PC-9 (cell line): ENCODE results near the gene HBG1. TPM values are rescaled to one million over a fixed set of nuclear protein-coding genes. Genes with fewer than 3 reads are reported as not detected.

Experiments
- BruUV-seq: library from RNA; stranded (reverse); fragments of 400-500 nt; replicated peaks from 2 replicates; lab custom pipeline; 2021; lab: Mats Ljungman, UMichigan
- CTCF ChIA-PET: fragments of 300-600 bp; sonication (Branson Sonifier 250); formaldehyde crosslinking; loops from one replicate; lab custom pipeline; 2022; ENCODE audit warnings: antibody characterized with exemption; lab: Charles Lee
- POLR2A ChIA-PET: fragments of 300-600 bp; sonication (Branson Sonifier 250); formaldehyde crosslinking; loops from one replicate; lab custom pipeline; 2022; ENCODE audit warnings: antibody characterized with exemption; ENCODE audit not compliant: unreplicated experiment; lab: Charles Lee
- DNase-seq, 2 experiments: peaks; one replicate each; pipeline versions ENCODE4 v3.0.0 to v3.0.0-alpha.2; 2015 to 2022; ENCODE audit warnings: mixed read lengths in 1 of 2
- H2AFZ ChIP-seq: fragments of 200-600 bp; sonication (generic); 2 replicates; pipeline ENCODE4 v1.8.1; 2017; ENCODE audit warnings: antibody characterized with exemption
- H3F3A ChIP-seq: fragments of 200-600 bp; sonication (generic); 2 replicates; pipeline ENCODE4 v1.8.1; 2017; ENCODE audit warnings: antibody characterized with exemption, mild to moderate bottlenecking, low read depth; ENCODE audit not compliant: insufficient read depth
- H3K27ac ChIP-seq: fragments of 200-600 bp; sonication (generic); 2 replicates; pipeline ENCODE4 v1.6.1; 2016; ENCODE audit warnings: mixed run types
- H3K27me3 ChIP-seq: fragments of 200-600 bp; sonication (generic); 2 replicates; pipeline ENCODE4 v1.6.1; 2016; ENCODE audit warnings: low read depth, mixed run types; ENCODE audit not compliant: insufficient read depth
- H3K36me3 ChIP-seq: fragments of 200-600 bp; sonication (generic); 2 replicates; pipeline ENCODE4 v1.6.1; 2016; ENCODE audit warnings: low read depth, mixed run types
- H3K4me1 ChIP-seq: fragments of 200-600 bp; sonication (generic); replicated peaks from 2 replicates; pipeline ENCODE4 v1.6.1; 2016; ENCODE audit warnings: mixed run types; ENCODE audit not compliant: insufficient read depth
- H3K4me2 ChIP-seq: fragments of 200-600 bp; sonication (generic); 2 replicates; pipeline ENCODE4 v1.6.1; 2017; ENCODE audit warnings: mixed run types
- H3K4me3 ChIP-seq: fragments of 200-600 bp; sonication (generic); 2 replicates; pipeline ENCODE4 v1.6.1; 2016; ENCODE audit warnings: mixed run types
- H3K79me2 ChIP-seq: fragments of 200-600 bp; sonication (generic); 2 replicates; pipeline ENCODE4 v1.6.1; 2017; ENCODE audit warnings: low read depth, mixed run types
- H3K9me2 ChIP-seq: fragments of 200-600 bp; sonication (generic); 2 replicates; pipeline ENCODE4 v1.8.1; 2017; ENCODE audit warnings: mild to moderate bottlenecking; ENCODE audit not compliant: insufficient read depth
- H3K9me3 ChIP-seq: fragments of 200-600 bp; sonication (generic); 2 replicates; pipeline ENCODE4 v1.8.1; 2016; ENCODE audit warnings: low read depth; ENCODE audit not compliant: insufficient read depth
- H4K20me1 ChIP-seq: fragments of 200-600 bp; sonication (generic); 2 replicates; pipeline ENCODE4 v1.8.1; 2017; ENCODE audit not compliant: insufficient read depth
- CTCF ChIP-seq: fragments of 200-600 bp; sonication (generic); conservative IDR thresholded peaks from 2 replicates; pipeline ENCODE4 v1.6.1; 2017; ENCODE audit warnings: mixed run types, antibody characterized with exemption, mild to moderate bottlenecking, moderate library complexity
- EZH2 ChIP-seq: fragments of 200-600 bp; sonication (generic); IDR thresholded peaks from 2 replicates; pipeline ENCODE4 v1.8.0; 2017; ENCODE audit warnings: antibody characterized with exemption, low read depth
- intact Hi-C: fragments of 100-400 bp; cut with micrococcal nuclease; formaldehyde crosslinking; loops from one replicate; pipeline ENCODE4 v1.10.0; 2022; ENCODE audit not compliant: unreplicated experiment
- total RNA-seq: library from RNA; stranded (reverse); gene quantifications from 2 replicates; pipeline ENCODE4 v1.2.3, GENCODE V29; 2021

Gene HBG1
- total RNA-seq, 1 experiment from 2014 or later, result not detected

GRCh38 chr11:5224538-5225479 lies 24.8 kb downstream of the HBG1 start:
- POLR2A ChIA-PET, result no interaction called here
- no TSS peak for BruUV-seq
- H3K4me2 ChIP-seq, result no peak overlapping the region
- no peaks in the 10 kb centered on the region for H3K36me3 ChIP-seq
- TF ChIP-seq EZH2, result no peak
- TF ChIP-seq CTCF, result no peak
- no peaks in the 10 kb centered on the region for H3K4me1 ChIP-seq
- no peaks in the 10 kb centered on the region for H3K9me3 ChIP-seq
- no peaks in the 10 kb centered on the region for H3F3A ChIP-seq
- intact Hi-C loops, result no loop called here
- H3K27me3 ChIP-seq, result no peaks in the 10 kb centered on the region
- no peaks in the 10 kb centered on the region for H3K79me2 ChIP-seq
- H3K9me2 ChIP-seq, result no peaks in the 10 kb centered on the region
- no peaks in the 10 kb centered on the region for H4K20me1 ChIP-seq
- no peak overlapping the region for H3K4me3 ChIP-seq
- no peak overlapping the region for H3K27ac ChIP-seq
- no peak overlapping the region for H2AFZ ChIP-seq
- CTCF ChIA-PET, result no interaction called here
- DNase-seq, result no peak

GRCh38 chr11:5223686-5224085 lies 26.0 kb downstream of the HBG1 start:
- no peaks in the 10 kb centered on the region for H3K9me3 ChIP-seq
- no peaks in the 10 kb centered on the region for H3F3A ChIP-seq
- no peak overlapping the region for H3K4me3 ChIP-seq
- intact Hi-C loops, result no loop called here
- TF ChIP-seq CTCF, result no peak
- no peak for TF ChIP-seq EZH2
- H3K9me2 ChIP-seq, result no peaks in the 10 kb centered on the region
- no peaks in the 10 kb centered on the region for H3K79me2 ChIP-seq
- no peak for DNase-seq
- H3K4me2 ChIP-seq, result no peak overlapping the region
- no peaks in the 10 kb centered on the region for H3K27me3 ChIP-seq
- no peak overlapping the region for H2AFZ ChIP-seq
- POLR2A ChIA-PET, result no interaction called here
- H3K4me1 ChIP-seq, result no peaks in the 10 kb centered on the region
- BruUV-seq, result no TSS peak
- CTCF ChIA-PET, result no interaction called here
- H4K20me1 ChIP-seq, result no peaks in the 10 kb centered on the region
- no peak overlapping the region for H3K27ac ChIP-seq
- H3K36me3 ChIP-seq, result no peaks in the 10 kb centered on the region

- intact Hi-C loops, result no loop called here
- no peak overlapping the region for H3K27ac ChIP-seq
- no peaks in the 10 kb centered on the region for H4K20me1 ChIP-seq
- ChIA-PET CTCF (no interaction called here), POLR2A (no interaction called here)
- no peaks in the 10 kb centered on the region for H3K27me3 ChIP-seq
- H2AFZ ChIP-seq, result no peak overlapping the region
- TF ChIP-seq EZH2 (no peak), CTCF (no peak)
- no peaks in the 10 kb centered on the region for H3F3A ChIP-seq
- H3K36me3 ChIP-seq, result no peaks in the 10 kb centered on the region
- no peaks in the 10 kb centered on the region for H3K9me2 ChIP-seq
- H3K4me3 ChIP-seq, result no peak overlapping the region
- no peak for DNase-seq
- no peak overlapping the region for H3K4me2 ChIP-seq
- H3K4me1 ChIP-seq, result no peaks in the 10 kb centered on the region
- H3K79me2 ChIP-seq, result no peaks in the 10 kb centered on the region
- no peaks in the 10 kb centered on the region for H3K9me3 ChIP-seq
- no TSS peak for BruUV-seq
Observed at GRCh38 chr11:5223146-5223545, 26.5 kb downstream of the HBG1 start.
